K562 (cell line): ENCODE results near the gene ZDHHC3. TPM values are rescaled to one million over a fixed set of nuclear protein-coding genes. Genes with fewer than 3 reads are reported as not detected.

Experiments
- AFF1 ChIP-seq, 2 experiments: fragments of 450-650 bp; IDR thresholded peaks; 2 replicates each; pipeline ENCODE4 v1.6.1; 2018; ENCODE audit warnings: mild to moderate bottlenecking in 2 of 2, low read depth in 1 of 2; ENCODE audit not compliant: partially characterized antibody in 2 of 2
- EZH2 ChIP-seq: IDR thresholded peaks from 2 replicates; pipeline ENCODE4 v1.6.1; 2012; ENCODE audit warnings: low read depth, mild to moderate bottlenecking, inconsistent platforms, low read length, borderline replicate concordance
- FOXM1 ChIP-seq, 2 experiments: fragments of 450-650 bp in 1 of 2; sonication (generic) in 1 of 2; formaldehyde crosslinking in 1 of 2; IDR thresholded peaks; 2 replicates each; pipeline versions ENCODE4 v1.6.1 to v1.9.0; 2017 to 2022; ENCODE audit warnings: low read depth in 2 of 2, mild to moderate bottlenecking in 2 of 2, missing genetic modification reagents in 1 of 2, moderate library complexity in 1 of 2
- HCFC1 ChIP-seq: IDR thresholded peaks from 2 replicates; pipeline ENCODE4 v1.6.1; 2012; ENCODE audit warnings: low read depth, low read length, improper control_type of control experiment
- HOXB6 ChIP-seq: fragments of 250-450 bp; sonication (Bioruptor Pico); IDR thresholded peaks from 2 replicates; pipeline ENCODE4 v1.5.1; 2022; ENCODE audit warnings: mild to moderate bottlenecking, borderline replicate concordance
- KDM2B ChIP-seq: fragments of 250-450 bp; sonication (Bioruptor Pico); IDR thresholded peaks from 2 replicates; pipeline ENCODE4 v1.8.0; 2021; ENCODE audit warnings: mild to moderate bottlenecking, moderate library complexity
- KHSRP ChIP-seq: fragments of 450-650 bp; IDR thresholded peaks from 2 replicates; pipeline ENCODE4 v1.6.1; 2017
- NCOR1 ChIP-seq: fragments of 450-650 bp; IDR thresholded peaks from 2 replicates; pipeline ENCODE4 v1.6.1; 2016; ENCODE audit warnings: mild to moderate bottlenecking, moderate library complexity
- RBM34 ChIP-seq: fragments of 200-400 bp; formaldehyde crosslinking; IDR thresholded peaks from 2 replicates; pipeline ENCODE4 v1.6.1; 2018; ENCODE audit warnings: low read length, borderline replicate concordance; ENCODE audit not compliant: insufficient read depth
- TAF7 ChIP-seq: fragments of 450-650 bp; IDR thresholded peaks from 2 replicates; pipeline ENCODE4 v1.6.1; 2016; ENCODE audit warnings: missing genetic modification characterization, missing compliant biosample characterization
- TARDBP ChIP-seq: fragments of 450-650 bp; IDR thresholded peaks from 2 replicates; pipeline ENCODE4 v1.6.1; 2016
- VEZF1 ChIP-seq: fragments of 200-800 bp; sonication (Bioruptor generic); IDR thresholded peaks from 2 replicates; pipeline ENCODE4 v1.6.1; 2017; ENCODE audit warnings: missing genetic modification characterization, missing compliant biosample characterization
- ZNF407 ChIP-seq: fragments of 450-650 bp; IDR thresholded peaks from 2 replicates; pipeline ENCODE4 v1.6.1; 2016; ENCODE audit warnings: low read depth
- polyA plus RNA-seq, 8 experiments: library from polyadenylated mRNA; depleted of rRNA in 4 of 8; stranded (reverse) in 5 of 8; unstranded in 3 of 8; fragments of >200 nt; fragmentation: Nextera tagmentation in 2 of 8; fragmentation: Illumina TruSeq in 1 of 8; extraction: Ambion mirVana in 2 of 8; extraction: Trizol in 1 of 8; gene quantifications; 2 replicates each; pipeline versions ENCODE4 v1.2.1 to v1.2.3, GENCODE V29; 2011 to 2014; ENCODE audit warnings: inconsistent platforms in 1 of 8, missing spikeins in 1 of 8
- total RNA-seq, 7 experiments: library from RNA; depleted of rRNA in 6 of 7; stranded (reverse); fragments of >200 nt in 6 of 7; fragmentation: Illumina TruSeq in 2 of 7; extraction: Trizol in 2 of 7; gene quantifications; 2 replicates each; pipeline versions ENCODE4 v1.2.1 to v1.2.3, GENCODE V29; 2011 to 2021; ENCODE audit warnings: low replicate concordance in 1 of 7

Gene ZDHHC3
- total and polyA plus RNA-seq, 9 of the 15 experiments (the other 6 are each of a cell fraction or from before 2014, with no cell fraction given): 10.3 to 120 (median 67.2) TPM

GRCh38 chr3:44976002-44976815 is at the start of gene ZDHHC3, which contains the start of gene EXOSC7 (continued):
- TF ChIP-seq HOXB6 (CRISPR knock-in tag): no peak
- no peak for TF ChIP-seq AFF1 (IDR thresholded peaks at IDR 0.05; ENCODE audit: low read depth in 1 of 2, partially characterized antibody in 2 of 2)
- TF ChIP-seq TAF7 (tag): peak; percentile 71
- no peak for TF ChIP-seq EZH2
- no peak for TF ChIP-seq RBM34
- no peak for TF ChIP-seq ZNF407
- no peak for TF ChIP-seq TARDBP
- TF ChIP-seq KDM2B (CRISPR knock-in tag): no peak
- no peak for TF ChIP-seq KHSRP
- TF ChIP-seq NCOR1: no peak
- no peak for TF ChIP-seq FOXM1 (IDR thresholded peaks at IDR 0.05; ENCODE audit: low read depth)
- TF ChIP-seq FOXM1 (CRISPR knock-in tag; IDR thresholded peaks at IDR 0.05; ENCODE audit: low read depth): no peak
- peak; percentile 72 for TF ChIP-seq HCFC1
- TF ChIP-seq VEZF1 (CRISPR knock-in tag): peak; percentile 100
